ENCODE results near the gene FBLN5. TPM values are rescaled to one million over a fixed set of nuclear protein-coding genes. Genes with fewer than 3 reads are reported as not detected.

The FBLN5 gene
- total and polyA plus RNA-seq, 2 donors (not counting 1 experiment from before 2014, with no cell fraction given) = 33.4 to 47.5 TPM

GRCh38 chr14:91931478-91932088, 15.9 kb downstream of the FBLN5 start:
- Histone ChIP-seq H3K4me2 (ENCODE audit: extremely low read depth, insufficient read depth, low read length) (no peak overlapping the region), H3K4me1 (ENCODE audit: control insufficient read depth, extremely low read depth, insufficient read depth, low read length) (no peaks in the 10 kb centered on the region), H3K27ac (ENCODE audit: insufficient read depth, low read length) (no peak overlapping the region), H3K9me3 (ENCODE audit: control insufficient read depth, insufficient read depth, low read depth, low read length) (no peaks in the 10 kb centered on the region), H3K36me3 (ENCODE audit: control insufficient read depth, insufficient read depth, low read length) (peaks cover 4% of the 10 kb centered on the region), H3K27me3 (ENCODE audit: control insufficient read depth, insufficient read depth, low read length) (no peaks in the 10 kb centered on the region), H2AFZ (ENCODE audit: low read length) (no peak overlapping the region), H4K20me1 (ENCODE audit: control insufficient read depth, extremely low read depth, insufficient read depth, low read length) (no peaks in the 10 kb centered on the region), H3K9ac (ENCODE audit: insufficient read depth, low read length) (no peak overlapping the region), H3K4me3 (replicated peaks in 1 of 4; ENCODE audit: control extremely low read depth in 1 of 4, insufficient read depth in 1 of 4, low read depth in 3 of 4, low read length in 4 of 4) (no peak overlapping the region), H3K79me2 (ENCODE audit: control insufficient read depth, insufficient read depth, low read length) (no peaks in the 10 kb centered on the region)
- TF ChIP-seq CTCF (conservative IDR thresholded peaks at IDR 0.05 in 1 of 2, IDR thresholded peaks at IDR 0.05 in 1 of 2; ENCODE audit: low read depth in 1 of 2, low read length in 2 of 2) = no peak
- DNase-seq (ENCODE audit: low read depth in 2 of 2) = no peak

GRCh38 chr14:91929700-91930099, 17.8 kb downstream of the FBLN5 start:
- DNase-seq (ENCODE audit: low read depth in 2 of 2) = peak; percentile 36 to 44
- no peak overlapping the region for H3K4me3 ChIP-seq (replicated peaks in 1 of 4; ENCODE audit: control extremely low read depth in 1 of 4, insufficient read depth in 1 of 4, low read depth in 3 of 4, low read length in 4 of 4)

DNA sequence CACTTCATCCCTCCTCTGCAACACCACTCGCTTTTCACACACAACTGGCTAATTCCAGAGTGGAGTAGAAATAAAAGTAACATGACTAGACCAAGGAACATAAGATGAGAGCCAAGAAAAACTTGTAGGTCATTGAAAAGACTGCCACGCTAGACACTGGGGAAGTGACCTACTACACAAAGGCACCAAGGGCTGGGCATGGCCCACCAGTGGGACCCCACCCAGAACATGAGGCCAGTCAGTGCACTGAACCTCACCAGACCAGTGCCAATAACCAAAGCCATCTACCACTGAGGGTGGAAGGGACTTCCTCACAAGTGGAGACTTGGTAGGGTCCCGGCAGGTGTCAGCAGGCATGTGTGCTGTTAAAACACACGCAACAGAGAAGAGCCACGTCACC, 19.7 kb downstream of the FBLN5 start:
- peaks cover 4% of the 10 kb centered on the region for H3K36me3 ChIP-seq (ENCODE audit: control insufficient read depth, insufficient read depth, low read length)
- H3K4me3 ChIP-seq (replicated peaks in 1 of 4; ENCODE audit: control extremely low read depth in 1 of 4, insufficient read depth in 1 of 4, low read depth in 3 of 4, low read length in 4 of 4) = no peak overlapping the region
- TF ChIP-seq EZH2 (IDR thresholded peaks at IDR 0.05; ENCODE audit: low read length, missing control alignments) = no peak
- TF ChIP-seq CTCF (conservative IDR thresholded peaks at IDR 0.05 in 1 of 2, IDR thresholded peaks at IDR 0.05 in 1 of 2; ENCODE audit: low read depth in 1 of 2, low read length in 2 of 2) = no peak
- H4K20me1 ChIP-seq (ENCODE audit: control insufficient read depth, extremely low read depth, insufficient read depth, low read length) = no peaks in the 10 kb centered on the region
- H3K27ac ChIP-seq (ENCODE audit: insufficient read depth, low read length) = no peak overlapping the region
- H3K27me3 ChIP-seq (ENCODE audit: control insufficient read depth, insufficient read depth, low read length) = no peaks in the 10 kb centered on the region
- H2AFZ ChIP-seq (ENCODE audit: low read length) = no peak overlapping the region
- no peaks in the 10 kb centered on the region for H3K79me2 ChIP-seq (ENCODE audit: control insufficient read depth, insufficient read depth, low read length)
- no peaks in the 10 kb centered on the region for H3K4me1 ChIP-seq (ENCODE audit: control insufficient read depth, extremely low read depth, insufficient read depth, low read length)
- no peaks in the 10 kb centered on the region for H3K9me3 ChIP-seq (ENCODE audit: control insufficient read depth, insufficient read depth, low read depth, low read length)
- no peak for DNase-seq (ENCODE audit: low read depth in 2 of 2)
- H3K9ac ChIP-seq (ENCODE audit: insufficient read depth, low read length) = no peak overlapping the region
- no peak overlapping the region for H3K4me2 ChIP-seq (ENCODE audit: extremely low read depth, insufficient read depth, low read length)

More at GRCh38 chr14:91929700-91930099, 17.8 kb downstream of the FBLN5 start:
- Histone ChIP-seq H3K27ac (ENCODE audit: insufficient read depth, low read length) (no peak overlapping the region), H3K36me3 (ENCODE audit: control insufficient read depth, insufficient read depth, low read length) (peaks cover 4% of the 10 kb centered on the region), H4K20me1 (ENCODE audit: control insufficient read depth, extremely low read depth, insufficient read depth, low read length) (no peaks in the 10 kb centered on the region), H3K4me1 (ENCODE audit: control insufficient read depth, extremely low read depth, insufficient read depth, low read length) (no peaks in the 10 kb centered on the region), H3K79me2 (ENCODE audit: control insufficient read depth, insufficient read depth, low read length) (no peaks in the 10 kb centered on the region), H3K9me3 (ENCODE audit: control insufficient read depth, insufficient read depth, low read depth, low read length) (no peaks in the 10 kb centered on the region), H3K4me2 (ENCODE audit: extremely low read depth, insufficient read depth, low read length) (no peak overlapping the region), H3K9ac (ENCODE audit: insufficient read depth, low read length) (no peak overlapping the region), H3K27me3 (ENCODE audit: control insufficient read depth, insufficient read depth, low read length) (no peaks in the 10 kb centered on the region), H2AFZ (ENCODE audit: low read length) (no peak overlapping the region)
- TF ChIP-seq CTCF (conservative IDR thresholded peaks at IDR 0.05 in 1 of 2, IDR thresholded peaks at IDR 0.05 in 1 of 2; ENCODE audit: low read depth in 1 of 2, low read length in 2 of 2) = no peak
- TF ChIP-seq EZH2 (IDR thresholded peaks at IDR 0.05; ENCODE audit: low read length, missing control alignments) = no peak

Measured in fibroblast of lung (primary cell).